BE2C (cell line): Measurements from ENCODE around the gene PCBP3.
"Not testable (repeated sequence)": the region's sequence is repeated elsewhere in the genome, so short reads cannot be mapped to it uniquely, and the experiment has no call there.

Source experiments
- DNase-seq: peaks from one replicate; pipeline ENCODE4 v3.0.0-alpha.2; 2020
- H3K27me3 ChIP-seq: fragments of 250-450 bp; sonication (Bioruptor Pico); 2 replicates; pipeline ENCODE4 v1.5.1; 2020; ENCODE audit warnings: mild to moderate bottlenecking
- H3K36me3 ChIP-seq: fragments of 250-450 bp; sonication (Bioruptor Pico); 2 replicates; pipeline ENCODE4 v1.5.1; 2020; ENCODE audit warnings: mild to moderate bottlenecking
- H3K4me1 ChIP-seq: fragments of 250-450 bp; sonication (Bioruptor Pico); 2 replicates; pipeline ENCODE4 v1.5.1; 2020
- H3K4me3 ChIP-seq: 2 replicates; pipeline ENCODE4 v1.5.1; 2011; ENCODE audit warnings: low read depth, low read length
- H3K9me3 ChIP-seq: fragments of 250-450 bp; sonication (Bioruptor Pico); 2 replicates; pipeline ENCODE4 v1.5.1; 2020
- TF ChIP-seq, protein P1 (sequence below): IDR thresholded peaks from 2 replicates; pipeline ENCODE4 v1.5.1; 2012; ENCODE audit warnings: mild to moderate bottlenecking, low read depth, low read length

PCBP3 gene

DNA sequence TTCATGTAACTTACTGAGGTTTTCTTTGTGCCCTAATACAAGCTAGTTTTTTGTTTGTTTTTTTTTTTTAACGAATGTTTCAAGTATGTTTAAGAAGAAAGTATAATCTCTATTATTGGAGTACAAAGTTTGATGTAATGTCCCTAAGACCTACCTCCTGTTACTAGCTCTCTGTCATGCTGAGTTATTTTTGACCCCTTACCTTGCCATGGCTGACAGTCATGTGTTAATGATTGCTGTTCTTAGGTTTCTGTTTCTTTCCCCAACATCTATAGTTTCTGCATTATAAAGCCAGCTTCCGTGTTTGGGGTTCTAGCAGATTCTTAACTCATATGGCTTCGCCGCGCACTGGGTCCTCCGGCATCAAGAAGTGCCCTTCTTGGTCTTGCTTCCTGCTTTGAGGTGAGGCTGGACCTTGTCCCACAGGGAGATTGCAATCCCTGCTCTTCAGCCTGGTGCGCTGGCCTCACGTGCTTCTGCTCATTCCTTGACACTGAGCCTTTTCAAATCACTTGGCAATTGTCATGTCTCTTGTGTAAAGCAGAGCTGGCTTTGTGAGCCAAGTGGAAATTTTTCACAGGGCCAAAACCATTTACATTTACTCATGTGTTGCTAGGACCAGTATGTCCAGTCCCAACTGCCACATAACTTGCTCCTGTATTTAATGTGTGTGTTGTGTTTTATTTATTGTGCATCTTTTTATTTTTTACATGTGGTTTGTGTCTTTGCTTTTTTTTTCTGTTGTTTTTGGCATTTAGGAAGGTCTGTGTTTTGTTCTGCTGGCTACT is 203.0 kb downstream of the PCBP3 start:
- H3K9me3 ChIP-seq = no peaks in the 10 kb centered on the region
- H3K27me3 ChIP-seq = no peaks in the 10 kb centered on the region
- H3K36me3 ChIP-seq = no peaks in the 10 kb centered on the region; the same call in none of the 2 replicates
- TF ChIP-seq, protein P1, sequence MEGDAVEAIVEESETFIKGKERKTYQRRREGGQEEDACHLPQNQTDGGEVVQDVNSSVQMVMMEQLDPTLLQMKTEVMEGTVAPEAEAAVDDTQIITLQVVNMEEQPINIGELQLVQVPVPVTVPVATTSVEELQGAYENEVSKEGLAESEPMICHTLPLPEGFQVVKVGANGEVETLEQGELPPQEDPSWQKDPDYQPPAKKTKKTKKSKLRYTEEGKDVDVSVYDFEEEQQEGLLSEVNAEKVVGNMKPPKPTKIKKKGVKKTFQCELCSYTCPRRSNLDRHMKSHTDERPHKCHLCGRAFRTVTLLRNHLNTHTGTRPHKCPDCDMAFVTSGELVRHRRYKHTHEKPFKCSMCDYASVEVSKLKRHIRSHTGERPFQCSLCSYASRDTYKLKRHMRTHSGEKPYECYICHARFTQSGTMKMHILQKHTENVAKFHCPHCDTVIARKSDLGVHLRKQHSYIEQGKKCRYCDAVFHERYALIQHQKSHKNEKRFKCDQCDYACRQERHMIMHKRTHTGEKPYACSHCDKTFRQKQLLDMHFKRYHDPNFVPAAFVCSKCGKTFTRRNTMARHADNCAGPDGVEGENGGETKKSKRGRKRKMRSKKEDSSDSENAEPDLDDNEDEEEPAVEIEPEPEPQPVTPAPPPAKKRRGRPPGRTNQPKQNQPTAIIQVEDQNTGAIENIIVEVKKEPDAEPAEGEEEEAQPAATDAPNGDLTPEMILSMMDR = no peak
- DNase-seq = no peak
- H3K4me1 ChIP-seq = peaks cover 4% of the 10 kb centered on the region; the same call in 1 of the 2 replicates
- no peak overlapping the region for H3K4me3 ChIP-seq

DNA sequence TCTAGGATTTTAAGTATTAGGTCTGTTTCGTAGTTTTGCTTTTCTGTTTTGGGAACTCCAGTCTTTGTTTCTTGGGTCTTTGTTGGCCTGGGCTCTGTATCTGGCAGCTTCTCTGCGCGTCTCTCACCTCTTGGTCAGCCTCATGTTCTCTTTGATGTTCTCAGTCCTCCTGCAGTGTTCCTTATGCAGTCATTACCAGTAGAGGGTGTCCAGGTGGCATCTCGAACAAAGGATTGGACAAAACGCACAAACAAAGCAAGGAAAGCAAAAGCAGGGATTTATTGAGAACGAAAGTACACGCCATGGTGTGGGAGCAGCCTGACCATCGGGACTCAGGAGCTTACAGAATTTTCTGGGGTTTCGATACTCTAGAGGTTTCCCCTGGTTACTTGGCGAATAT is 204.3 kb downstream of the PCBP3 start:
- TF ChIP-seq, protein P1 = 0 out of 2 replicates have a peak, but pooled peaks have one; percentile 8
- no peaks in the 10 kb centered on the region; the same call in none of the 2 replicates for H3K36me3 ChIP-seq
- no peaks in the 10 kb centered on the region for H3K9me3 ChIP-seq
- no peaks in the 10 kb centered on the region for H3K27me3 ChIP-seq
- peaks cover 4% of the 10 kb centered on the region; the same call in 1 of the 2 replicates for H3K4me1 ChIP-seq
- no peak overlapping the region for H3K4me3 ChIP-seq
- no peak for DNase-seq

DNA sequence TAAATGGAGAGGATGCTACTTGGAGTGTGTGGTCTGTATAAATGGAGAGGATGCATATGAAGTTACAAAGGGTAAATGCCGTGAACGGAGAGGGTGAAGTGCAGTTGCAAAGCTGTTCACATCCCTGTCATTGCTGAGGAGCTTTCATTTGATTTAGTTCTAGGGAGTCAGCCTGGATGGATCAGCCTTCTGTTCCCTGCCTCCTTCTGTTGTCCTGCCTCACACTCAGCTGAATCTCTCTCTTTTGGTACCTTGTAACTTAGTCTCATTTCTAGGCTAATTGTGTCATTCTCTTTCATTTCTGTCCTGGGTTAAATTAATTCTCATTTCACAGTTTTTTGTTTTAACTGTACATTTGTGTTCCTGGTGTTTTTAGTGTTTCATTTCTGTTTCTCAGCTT is 204.8 kb downstream of the PCBP3 start:
- Histone ChIP-seq H3K36me3 (no peaks in the 10 kb centered on the region; the same call in none of the 2 replicates), H3K4me3 (no peak overlapping the region), H3K9me3 (no peaks in the 10 kb centered on the region), H3K4me1 (peaks cover 1% of the 10 kb centered on the region; the same call in 1 of the 2 replicates), H3K27me3 (no peaks in the 10 kb centered on the region)
- TF ChIP-seq, protein P1 = no peak
- DNase-seq = no peak

DNA sequence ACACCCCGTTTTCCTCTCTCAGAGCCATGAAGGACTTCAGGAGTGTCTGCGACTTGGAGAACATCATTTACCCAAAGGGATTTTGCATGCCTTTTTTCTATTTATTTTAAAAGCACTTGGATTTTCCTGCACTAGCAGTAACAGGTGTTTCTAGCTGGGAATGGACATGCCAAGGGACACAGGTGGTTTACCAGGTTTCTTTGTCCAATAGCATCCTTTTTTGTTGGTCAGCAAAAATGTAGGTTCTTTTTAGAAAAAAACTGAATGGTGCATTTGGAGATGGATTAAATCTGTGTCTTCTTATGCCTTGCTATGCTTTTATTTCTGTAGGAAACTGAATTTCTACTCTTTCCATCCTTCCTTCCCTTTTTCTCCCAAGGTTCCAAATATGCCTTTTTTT is 205.3 kb downstream of the PCBP3 start:
- DNase-seq = no peak
- Histone ChIP-seq H3K36me3 (no peaks in the 10 kb centered on the region; the same call in none of the 2 replicates), H3K9me3 (no peaks in the 10 kb centered on the region), H3K4me3 (no peak overlapping the region), H3K4me1 (no peaks in the 10 kb centered on the region), H3K27me3 (no peaks in the 10 kb centered on the region)
- TF ChIP-seq, protein P1 = no peak

DNA sequence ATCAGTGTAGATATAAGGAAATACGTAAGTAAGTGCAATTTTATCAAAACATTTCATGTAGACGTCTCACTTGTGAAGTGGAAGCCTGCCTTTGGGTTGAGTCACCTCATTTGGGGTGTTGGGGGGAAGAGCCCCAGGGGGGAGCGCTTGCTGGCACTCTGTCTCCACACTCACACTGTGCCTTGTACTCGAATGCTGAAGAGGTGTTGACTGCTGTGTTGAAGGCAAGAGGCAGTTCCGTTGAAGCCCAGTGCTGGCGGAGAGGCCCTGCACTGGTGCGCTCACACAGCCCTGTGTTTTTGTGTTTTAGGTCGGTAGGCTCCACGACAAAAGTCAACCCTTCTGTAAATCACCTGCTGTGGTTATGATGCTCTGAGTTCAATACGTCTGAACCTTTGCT is 206.1 kb downstream of the PCBP3 start:
- Histone ChIP-seq H3K36me3 (no peaks in the 10 kb centered on the region; the same call in none of the 2 replicates), H3K4me3 (no peak overlapping the region), H3K4me1 (no peaks in the 10 kb centered on the region), H3K9me3 (no peaks in the 10 kb centered on the region), H3K27me3 (no peaks in the 10 kb centered on the region)
- no peak for DNase-seq
- TF ChIP-seq, protein P1 = no peak

DNA sequence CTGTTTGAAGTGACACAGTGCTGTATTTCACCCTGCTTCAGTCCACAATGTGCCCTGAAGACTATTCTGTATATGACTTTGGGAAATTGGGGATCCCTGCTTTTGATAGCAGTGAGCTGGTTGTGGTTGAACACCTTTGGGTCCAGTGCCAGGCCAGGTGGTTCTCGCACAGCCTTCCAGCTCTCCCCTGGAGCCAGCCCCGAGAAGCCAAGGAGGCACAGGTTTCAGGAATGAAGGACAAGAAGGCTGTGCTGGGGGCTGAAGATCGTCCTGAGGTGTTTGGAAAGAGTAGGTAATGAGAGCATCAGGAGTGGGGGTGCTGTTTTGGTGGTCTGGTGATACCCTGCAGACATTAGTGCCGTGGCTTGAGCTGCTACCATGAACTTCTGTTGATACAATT is 206.7 kb downstream of the PCBP3 start:
- no peaks in the 10 kb centered on the region for H3K9me3 ChIP-seq
- no peaks in the 10 kb centered on the region for H3K27me3 ChIP-seq
- H3K36me3 ChIP-seq = no peaks in the 10 kb centered on the region; the same call in none of the 2 replicates
- no peaks in the 10 kb centered on the region for H3K4me1 ChIP-seq
- TF ChIP-seq, protein P1 = no peak
- no peak for DNase-seq
- no peak overlapping the region for H3K4me3 ChIP-seq

DNA sequence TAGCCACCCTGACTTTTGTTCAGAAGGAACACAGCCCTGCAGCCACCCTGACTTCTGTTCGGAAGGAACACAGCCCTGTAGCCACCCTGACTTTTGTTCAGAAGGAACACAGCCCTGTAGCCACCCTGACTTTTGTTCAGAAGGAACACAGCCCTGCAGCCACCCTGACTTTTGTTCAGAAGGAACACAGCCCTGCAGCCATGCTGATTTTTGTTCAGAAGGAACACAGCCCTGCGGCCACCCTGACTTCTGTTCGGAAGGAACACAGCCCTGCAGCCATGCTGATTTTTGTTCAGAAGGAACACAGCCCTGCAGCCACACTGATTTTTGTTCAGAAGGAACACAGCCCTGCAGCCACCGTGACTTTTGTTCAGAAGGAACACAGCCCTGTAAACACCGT is 208.9 kb downstream of the PCBP3 start:
- DNase-seq, H3K27me3 ChIP-seq, H3K36me3 ChIP-seq, H3K4me1 ChIP-seq, H3K9me3 ChIP-seq, H3K4me3 ChIP-seq: not testable (repeated sequence)
